ENCODE results near the gene ATP5MG. TPM values are rescaled to one million over a fixed set of nuclear protein-coding genes. Genes with fewer than 3 reads are reported as not detected.

Gene ATP5MG
- total RNA-seq, 2 donors from 2014 or later, result 214 to 283 TPM

- TF ChIP-seq, protein P1, sequence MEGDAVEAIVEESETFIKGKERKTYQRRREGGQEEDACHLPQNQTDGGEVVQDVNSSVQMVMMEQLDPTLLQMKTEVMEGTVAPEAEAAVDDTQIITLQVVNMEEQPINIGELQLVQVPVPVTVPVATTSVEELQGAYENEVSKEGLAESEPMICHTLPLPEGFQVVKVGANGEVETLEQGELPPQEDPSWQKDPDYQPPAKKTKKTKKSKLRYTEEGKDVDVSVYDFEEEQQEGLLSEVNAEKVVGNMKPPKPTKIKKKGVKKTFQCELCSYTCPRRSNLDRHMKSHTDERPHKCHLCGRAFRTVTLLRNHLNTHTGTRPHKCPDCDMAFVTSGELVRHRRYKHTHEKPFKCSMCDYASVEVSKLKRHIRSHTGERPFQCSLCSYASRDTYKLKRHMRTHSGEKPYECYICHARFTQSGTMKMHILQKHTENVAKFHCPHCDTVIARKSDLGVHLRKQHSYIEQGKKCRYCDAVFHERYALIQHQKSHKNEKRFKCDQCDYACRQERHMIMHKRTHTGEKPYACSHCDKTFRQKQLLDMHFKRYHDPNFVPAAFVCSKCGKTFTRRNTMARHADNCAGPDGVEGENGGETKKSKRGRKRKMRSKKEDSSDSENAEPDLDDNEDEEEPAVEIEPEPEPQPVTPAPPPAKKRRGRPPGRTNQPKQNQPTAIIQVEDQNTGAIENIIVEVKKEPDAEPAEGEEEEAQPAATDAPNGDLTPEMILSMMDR (conservative IDR thresholded peaks at IDR 0.05), result no peak
- no peaks in the 10 kb centered on the region for H3K9me3 ChIP-seq (ENCODE audit: control insufficient read depth, low read length)
- no peak overlapping the region for H3K9ac ChIP-seq (ENCODE audit: extremely low read depth, low read length, poor library complexity, severe bottlenecking)
- H3K36me3 ChIP-seq (ENCODE audit: control insufficient read depth, insufficient read depth, low read length), result peaks cover 35% of the 10 kb centered on the region
- no peaks in the 10 kb centered on the region for H3K9me3 Mint-ChIP-seq
- no peak overlapping the region for H3K27ac Mint-ChIP-seq
- no peak overlapping the region for H3K27ac ChIP-seq (ENCODE audit: low read depth, low read length)
- no peak overlapping the region for H3K4me3 Mint-ChIP-seq
- H3K27me3 Mint-ChIP-seq (ENCODE audit: insufficient read depth), result no peaks in the 10 kb centered on the region
- DNase-seq, result no peak
- peak overlapping the region; percentile 36 for H3K4me3 ChIP-seq (ENCODE audit: low read length)
- H3K4me1 Mint-ChIP-seq, result peaks cover 60% of the 10 kb centered on the region
- H3K4me1 ChIP-seq (ENCODE audit: control insufficient read depth, insufficient read depth, low read length), result peaks cover 10% of the 10 kb centered on the region
- 95 to 97% methylated on average over 3 of the region's 3 CpGs for WGBS, 2 experiments (ENCODE audit: insufficient coverage in 1 of 2, insufficient read length in 1 of 2)
- peaks cover 26% of the 10 kb centered on the region for H3K36me3 Mint-ChIP-seq (ENCODE audit: low read depth)
- H3K27me3 ChIP-seq (ENCODE audit: control insufficient read depth, insufficient read depth, low read length, poor library complexity, severe bottlenecking), result no peaks in the 10 kb centered on the region
Observed at GRCh38 chr11:118442301-118442700, 40.9 kb downstream of the ATP5MG start.

DNA sequence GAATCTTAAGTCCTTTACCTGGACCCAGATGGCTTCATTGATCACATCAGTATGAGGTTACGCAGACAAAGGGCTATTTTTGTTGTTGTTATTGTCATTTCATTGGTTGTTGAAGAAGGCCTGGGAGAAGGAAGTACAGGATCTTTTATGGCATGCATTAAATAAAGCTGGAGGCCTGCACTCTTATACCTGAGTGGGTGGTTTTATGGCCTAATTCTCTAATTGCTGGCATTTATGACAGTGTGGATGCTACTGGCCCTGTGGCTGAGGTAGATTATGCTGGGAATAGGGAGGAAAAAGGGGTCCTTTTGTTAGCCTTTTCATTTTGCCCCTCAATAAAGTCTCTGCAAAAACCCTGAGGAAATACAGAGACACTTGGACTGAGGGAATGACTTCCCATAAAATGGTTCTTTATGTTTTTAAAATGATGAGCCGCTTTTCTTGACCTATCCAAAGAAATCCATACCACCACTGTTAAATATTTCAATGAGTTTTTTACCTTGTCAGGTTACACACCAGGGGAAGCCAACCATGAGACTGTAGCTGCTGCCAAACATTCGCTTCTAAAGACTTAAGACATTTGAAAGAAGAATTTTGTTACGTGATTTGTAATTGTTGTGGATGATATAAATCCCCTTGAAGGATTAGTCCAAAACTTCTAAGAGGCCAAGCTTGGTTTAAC, 41.6 kb downstream of the ATP5MG start:
- Histone ChIP-seq H3K9ac (ENCODE audit: extremely low read depth, low read length, poor library complexity, severe bottlenecking) (no peak overlapping the region), H3K27me3 (ENCODE audit: control insufficient read depth, insufficient read depth, low read length, poor library complexity, severe bottlenecking) (no peaks in the 10 kb centered on the region), H3K9me3 (ENCODE audit: control insufficient read depth, low read length) (no peaks in the 10 kb centered on the region), H3K27ac (ENCODE audit: low read depth, low read length) (no peak overlapping the region), H3K4me1 (ENCODE audit: control insufficient read depth, insufficient read depth, low read length) (peaks cover 10% of the 10 kb centered on the region), H3K36me3 (ENCODE audit: control insufficient read depth, insufficient read depth, low read length) (peaks cover 42% of the 10 kb centered on the region), H3K4me3 (ENCODE audit: low read length) (no peak overlapping the region)
- Mint-ChIP-seq H3K27me3 (ENCODE audit: insufficient read depth) (no peaks in the 10 kb centered on the region), H3K4me1 (peaks cover 58% of the 10 kb centered on the region), H3K27ac (no peak overlapping the region), H3K9me3 (no peaks in the 10 kb centered on the region), H3K4me3 (no peak overlapping the region), H3K36me3 (ENCODE audit: low read depth) (peaks cover 28% of the 10 kb centered on the region)
- WGBS, 2 experiments (ENCODE audit: insufficient coverage in 1 of 2, insufficient read length in 1 of 2), result 96 to 97% methylated on average over 3 to 4 of the region's 4 CpGs
- no peak for DNase-seq
- TF ChIP-seq, protein P1 (conservative IDR thresholded peaks at IDR 0.05), result no peak

GRCh38 chr11:118443590-118444218, 42.3 kb downstream of the ATP5MG start:
- Histone ChIP-seq H3K4me3 (ENCODE audit: low read length) (no peak overlapping the region), H3K27me3 (ENCODE audit: control insufficient read depth, insufficient read depth, low read length, poor library complexity, severe bottlenecking) (no peaks in the 10 kb centered on the region), H3K4me1 (ENCODE audit: control insufficient read depth, insufficient read depth, low read length) (peaks cover 10% of the 10 kb centered on the region), H3K36me3 (ENCODE audit: control insufficient read depth, insufficient read depth, low read length) (peaks cover 49% of the 10 kb centered on the region), H3K9me3 (ENCODE audit: control insufficient read depth, low read length) (no peaks in the 10 kb centered on the region), H3K9ac (ENCODE audit: extremely low read depth, low read length, poor library complexity, severe bottlenecking) (no peak overlapping the region), H3K27ac (ENCODE audit: low read depth, low read length) (no peak overlapping the region)
- no peaks in the 10 kb centered on the region for H3K9me3 Mint-ChIP-seq
- H3K27me3 Mint-ChIP-seq (ENCODE audit: insufficient read depth), result no peaks in the 10 kb centered on the region
- 100% methylated on average over 2 of the region's 2 CpGs; no CpG with 5 or more reads in 1 of the 2 experiments for WGBS, 2 experiments (ENCODE audit: insufficient coverage in 1 of 2, insufficient read length in 1 of 2)
- TF ChIP-seq, protein P1 (conservative IDR thresholded peaks at IDR 0.05), result no peak
- no peak for DNase-seq
- H3K4me3 Mint-ChIP-seq, result no peak overlapping the region
- peaks cover 51% of the 10 kb centered on the region for H3K4me1 Mint-ChIP-seq
- no peak overlapping the region for H3K27ac Mint-ChIP-seq
- peaks cover 28% of the 10 kb centered on the region for H3K36me3 Mint-ChIP-seq (ENCODE audit: low read depth)
